HG03045 (cell line): Measurements from ENCODE around the gene MRPL10.

Experiments
- ATAC-seq: cut with Tn5 transposase; IDR thresholded peaks from one replicate; pipeline ENCODE4 v1.9.1; 2021; ENCODE audit warnings: mild to moderate bottlenecking, moderate library complexity; ENCODE audit not compliant: unreplicated experiment

Gene MRPL10

DNA sequence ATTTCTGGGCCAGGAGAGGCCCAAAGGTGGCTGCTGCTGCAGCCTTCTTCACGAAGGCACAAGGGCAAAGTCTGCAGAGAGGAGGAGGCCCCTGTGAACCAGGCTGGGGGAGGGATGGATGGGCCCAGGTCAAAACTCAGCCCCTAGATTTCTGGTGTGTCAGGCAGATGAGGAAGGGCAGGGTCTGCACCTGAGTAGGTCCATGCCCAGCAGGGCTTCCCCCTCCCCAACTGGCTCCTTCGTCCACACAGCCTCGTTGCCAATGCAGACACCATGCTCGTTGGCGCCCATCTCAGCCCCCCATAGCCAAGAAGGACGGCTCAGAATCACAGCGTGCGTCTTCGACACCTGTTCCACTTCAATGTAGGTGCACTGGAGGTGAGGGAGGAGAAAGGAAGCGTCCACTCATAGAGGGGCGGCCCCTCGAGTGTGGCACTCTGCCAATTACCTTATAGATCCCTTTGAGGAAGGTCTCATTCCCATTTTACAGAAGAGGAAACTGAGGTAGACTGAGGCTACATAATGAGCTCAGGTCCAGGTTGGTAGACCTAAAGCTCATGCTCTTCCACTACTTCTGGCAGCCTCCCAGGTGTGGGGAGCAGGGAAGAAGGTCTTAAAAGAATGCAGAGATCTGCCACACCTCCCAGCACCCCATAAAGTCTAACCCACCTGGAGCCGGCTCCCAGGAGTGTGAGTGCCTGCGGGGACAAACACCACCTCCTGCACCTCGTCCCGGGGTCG, 8.8 kb upstream of the MRPL10 start:
- no peak for ATAC-seq

DNA sequence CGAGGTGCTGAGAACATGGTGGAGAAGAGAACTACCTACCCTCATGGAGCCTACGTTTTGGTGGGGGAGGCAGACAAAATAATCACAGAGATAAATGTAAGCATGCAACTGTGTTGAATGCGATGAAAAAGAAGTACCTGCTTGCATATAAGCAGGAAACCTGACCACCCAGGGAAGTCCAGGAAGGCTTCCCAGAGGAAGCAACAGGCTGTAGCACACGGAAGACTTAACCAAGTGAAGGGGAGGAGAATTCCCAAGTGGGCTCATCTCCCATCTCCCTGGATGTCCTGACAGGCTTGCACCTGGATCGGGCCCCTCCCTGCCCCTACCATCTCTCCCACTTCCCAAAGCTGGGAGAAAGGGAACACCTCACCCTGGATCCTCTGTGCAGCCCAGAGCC, 7.7 kb upstream of the MRPL10 start:
- ATAC-seq, result no peak

DNA sequence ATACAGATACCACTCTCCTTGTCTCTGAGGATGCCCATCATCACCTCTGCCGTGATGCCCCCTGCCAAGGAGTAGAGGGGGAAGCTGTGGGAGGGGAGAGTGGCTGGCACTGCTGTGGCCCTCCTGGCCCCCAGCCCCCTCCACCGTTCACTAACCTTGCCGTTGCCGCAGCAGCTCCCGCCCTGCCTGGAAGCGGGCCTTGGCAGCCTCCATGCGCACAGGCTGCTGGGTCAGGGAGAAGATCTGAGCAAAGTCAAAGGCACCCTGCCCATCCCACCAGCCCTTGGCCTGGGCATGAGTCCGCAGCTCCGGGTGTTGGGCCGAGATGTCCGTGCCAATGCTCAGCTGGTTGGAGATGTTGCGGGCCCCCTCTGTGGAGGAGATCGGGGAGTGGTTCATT, 7.3 kb upstream of the MRPL10 start:
- no peak for ATAC-seq

DNA sequence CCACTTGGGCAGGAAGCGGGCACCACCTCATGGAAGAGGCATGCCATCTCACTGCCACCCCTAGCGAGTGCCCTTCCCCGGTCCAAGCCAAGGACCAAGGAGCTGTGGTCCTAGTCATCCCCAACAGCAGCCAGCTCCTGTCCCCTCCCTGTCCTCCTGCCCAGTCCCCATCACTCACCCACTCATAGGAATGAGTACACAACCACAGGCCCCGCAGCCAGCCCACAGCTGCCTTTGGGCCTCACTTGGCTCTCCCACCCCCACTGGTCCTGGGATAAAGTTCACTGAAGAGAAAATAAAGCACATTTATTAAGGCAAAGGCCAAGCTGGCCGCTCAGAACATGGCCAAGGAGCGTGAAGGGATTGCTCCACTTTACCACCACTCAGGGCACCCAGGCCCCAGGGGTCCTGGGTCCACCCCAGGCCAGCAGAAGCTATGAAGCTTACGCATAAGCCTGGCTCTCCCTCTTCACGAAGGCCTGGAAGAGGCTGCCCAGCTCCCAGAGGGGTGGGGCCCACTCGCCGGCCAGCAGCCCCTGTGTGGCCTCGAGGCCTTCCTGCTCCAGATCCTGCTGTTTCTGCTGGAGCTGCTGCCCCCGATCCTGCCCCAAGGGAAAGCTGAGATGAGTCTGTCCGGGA, 6.2 kb upstream of the MRPL10 start:
- ATAC-seq, result no peak

DNA sequence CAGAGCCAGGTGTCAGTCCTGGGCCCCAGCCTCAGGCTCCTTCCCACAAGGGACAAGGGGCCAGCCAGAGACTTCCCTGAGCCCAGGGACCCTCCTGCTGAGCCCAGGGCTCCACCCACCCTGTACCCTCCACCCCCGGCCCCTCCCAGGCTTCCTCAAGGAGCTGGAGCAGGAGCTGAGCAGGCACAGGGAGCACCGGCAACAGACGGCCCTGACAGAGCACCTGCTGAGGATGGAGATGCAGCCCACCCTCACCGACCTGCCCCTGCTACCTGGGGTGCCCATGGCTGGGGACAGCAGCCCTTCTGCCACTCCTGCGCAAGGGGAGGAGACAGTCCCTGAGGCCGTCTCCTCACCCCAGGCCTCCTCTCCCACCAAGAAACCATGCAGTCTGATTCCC, 5.3 kb upstream of the MRPL10 start:
- no peak for ATAC-seq

DNA sequence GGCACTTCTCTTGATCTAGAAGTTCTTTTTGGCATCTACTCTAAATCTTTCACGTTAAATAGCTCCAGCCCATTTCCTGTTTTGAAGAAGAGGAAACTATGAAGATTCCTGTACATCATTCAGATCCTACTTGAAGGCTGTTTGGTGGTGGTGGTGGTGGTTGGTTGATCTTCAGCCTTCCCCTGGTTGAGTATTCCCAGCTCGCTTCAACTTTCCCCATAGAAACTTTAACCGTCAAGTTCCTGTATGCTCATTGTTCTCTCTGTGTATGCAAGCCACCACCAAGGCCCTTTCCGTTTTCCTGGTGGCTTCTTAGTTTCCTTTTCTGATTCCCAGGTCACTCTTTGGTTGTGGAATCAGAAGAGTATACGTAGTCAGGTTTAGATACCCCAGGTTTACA, 3.4 kb upstream of the MRPL10 start:
- no peak for ATAC-seq

DNA sequence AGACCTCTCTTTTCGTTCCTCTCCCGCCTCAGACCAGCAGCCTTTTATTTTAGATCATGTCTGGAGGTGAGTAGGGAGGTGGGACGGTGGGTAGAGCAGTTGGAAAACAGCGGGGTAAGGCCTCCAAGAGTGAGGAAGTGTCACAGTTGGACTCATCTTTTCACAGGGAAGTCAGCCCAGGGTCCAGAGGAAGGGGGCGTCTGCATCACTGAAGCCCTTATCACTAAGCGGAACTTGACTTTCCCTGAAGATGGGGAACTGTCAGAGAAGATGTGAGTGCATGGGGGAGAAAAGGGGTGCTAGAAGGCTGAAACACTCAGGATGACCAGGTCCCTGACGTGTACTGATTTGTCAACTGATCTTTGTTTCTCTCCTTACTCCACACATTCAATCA, 590 bp upstream of the MRPL10 start:
- no peak for ATAC-seq

DNA sequence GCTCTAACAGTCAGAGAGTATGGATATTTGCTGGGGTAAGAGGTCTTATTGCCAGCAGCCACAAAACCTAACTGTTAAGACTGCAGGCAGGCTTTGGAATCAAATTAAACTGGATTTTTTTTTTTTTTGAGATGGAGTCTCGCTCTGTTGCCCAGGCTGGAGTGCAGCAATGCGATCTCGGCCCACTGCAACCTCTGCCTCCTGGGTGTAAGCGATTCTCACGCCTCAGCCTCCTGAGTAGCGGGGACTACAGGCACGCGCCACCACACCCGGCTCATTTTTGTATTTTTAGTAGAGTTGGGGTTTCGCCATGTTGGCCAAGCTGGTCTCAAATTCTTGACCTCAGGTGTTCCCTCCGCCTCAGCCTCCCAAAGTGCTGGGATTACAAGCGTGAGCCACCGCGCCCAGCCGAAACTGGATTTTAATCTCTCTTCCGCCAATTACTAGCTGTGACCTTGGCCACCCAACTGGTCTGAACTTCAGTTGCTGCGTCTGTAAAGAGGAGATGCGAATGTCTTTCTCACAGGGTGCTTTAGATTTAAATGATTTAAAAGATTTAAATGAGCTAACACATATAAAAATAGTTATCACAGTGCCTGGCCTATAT, 842 bp downstream of the MRPL10 start:
- no peak for ATAC-seq

DNA sequence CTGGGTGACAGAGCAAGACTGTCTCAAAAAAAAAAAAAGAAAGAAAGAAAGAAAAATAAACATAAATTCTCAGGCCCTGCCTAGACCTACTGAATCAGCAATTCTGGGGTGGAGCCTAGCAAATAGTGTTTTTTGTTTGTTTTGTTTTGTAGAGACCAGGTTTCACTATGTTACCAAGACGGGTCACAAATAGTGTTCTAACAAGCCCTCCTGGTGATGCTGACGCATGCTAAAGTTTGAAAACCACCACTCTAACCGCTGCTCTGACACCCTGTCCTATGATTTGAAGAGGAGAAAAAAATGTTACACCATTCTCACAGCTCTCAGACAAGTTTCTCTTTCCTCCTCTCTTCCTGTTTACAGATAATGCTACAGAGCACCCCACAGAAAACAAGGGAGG, 1.5 kb downstream of the MRPL10 start:
- ATAC-seq, result no peak

DNA sequence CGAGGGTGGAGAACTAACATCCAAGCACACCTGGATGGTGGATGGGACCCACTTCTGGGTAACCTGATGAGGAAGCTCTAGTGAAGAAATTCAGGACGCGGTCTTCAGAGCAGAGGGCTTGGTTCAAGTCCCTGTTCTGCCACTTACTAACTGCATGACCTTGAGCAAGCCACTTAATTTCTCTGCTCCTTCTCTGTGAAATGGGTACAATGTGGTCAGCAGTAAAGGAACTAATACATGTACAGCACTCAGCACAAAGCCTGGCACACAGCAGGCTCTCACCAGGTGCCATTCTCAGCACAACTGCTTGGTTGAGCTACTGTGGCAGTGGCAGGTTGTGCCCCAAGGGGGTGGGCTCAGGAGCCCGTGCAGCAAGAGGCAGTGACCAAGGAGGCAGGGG, 7.8 kb downstream of the MRPL10 start:
- ATAC-seq, result no peak

DNA sequence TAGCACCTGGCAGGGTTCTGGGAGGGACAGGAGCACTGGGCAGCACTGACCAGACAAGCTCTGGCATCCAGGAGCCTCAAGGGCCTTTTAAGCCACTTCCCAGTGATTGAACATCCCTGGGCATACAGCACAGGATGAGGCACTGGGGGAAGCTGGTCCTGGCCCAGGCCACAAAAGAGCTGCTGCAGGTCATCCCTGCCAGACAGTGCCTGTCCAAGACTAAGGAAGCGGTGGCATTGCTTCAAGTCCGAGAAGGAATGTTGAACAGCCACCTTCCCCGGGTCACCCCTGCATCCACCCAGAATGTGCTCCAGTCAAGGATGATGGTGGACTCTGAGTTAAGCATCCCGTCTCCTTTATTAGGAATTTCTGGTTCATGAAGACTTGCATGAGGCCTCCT, 8.6 kb downstream of the MRPL10 start:
- ATAC-seq, result no peak

DNA sequence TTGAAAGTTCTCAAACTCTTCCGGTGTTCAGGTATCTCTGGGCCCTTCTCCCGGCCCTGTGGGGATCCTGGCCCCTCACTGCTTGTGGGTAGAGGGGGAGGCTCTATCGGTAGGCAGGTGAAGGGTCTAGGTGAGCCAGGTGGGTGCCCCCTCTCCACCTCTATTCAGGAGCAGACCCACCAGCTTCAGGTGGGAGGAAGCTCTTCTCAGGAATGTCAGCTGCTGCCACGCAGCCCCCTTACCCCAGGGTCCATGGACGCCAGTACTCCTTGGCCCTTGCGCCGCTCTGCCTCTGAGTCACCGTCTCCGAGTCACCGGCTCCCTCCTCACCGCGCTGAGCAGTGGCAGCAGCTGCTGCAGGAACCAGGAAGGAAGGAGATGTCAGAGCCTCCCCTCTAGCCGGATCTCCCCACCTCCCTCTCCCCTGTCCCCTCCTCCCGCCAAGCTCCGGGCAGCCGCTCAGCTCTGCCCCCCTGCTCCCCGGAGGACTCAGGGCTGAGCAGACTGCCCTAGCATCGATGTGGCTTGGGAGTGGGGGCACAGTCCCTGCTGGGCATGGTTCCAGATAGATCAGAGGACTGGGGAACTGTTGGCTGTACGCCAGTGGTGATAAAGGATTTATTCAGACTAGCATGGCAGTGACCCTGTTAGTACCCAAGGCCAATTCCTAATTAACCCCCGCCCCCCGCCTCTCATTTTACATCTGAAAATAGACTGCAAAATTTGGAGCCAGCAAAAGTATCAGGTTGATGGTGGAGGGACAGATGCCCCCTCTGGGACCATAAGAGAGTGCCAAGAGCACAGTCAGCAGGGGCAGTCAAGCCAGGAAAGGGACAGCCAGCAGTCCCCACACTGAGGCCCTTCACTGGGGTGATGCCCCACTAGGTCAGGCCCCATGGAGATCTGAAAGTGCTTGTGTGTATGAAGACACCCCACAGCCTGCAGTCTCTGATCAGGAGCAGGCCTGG, 9.6 kb downstream of the MRPL10 start, which contains the start of gene OSBPL7:
Gene OSBPL7 (minus strand): TSS at position 371 of the 968 bp plus-strand sequence. CDS start 1,516 bp downstream, outside the sequence.
- peak; percentile 78 for ATAC-seq

DNA sequence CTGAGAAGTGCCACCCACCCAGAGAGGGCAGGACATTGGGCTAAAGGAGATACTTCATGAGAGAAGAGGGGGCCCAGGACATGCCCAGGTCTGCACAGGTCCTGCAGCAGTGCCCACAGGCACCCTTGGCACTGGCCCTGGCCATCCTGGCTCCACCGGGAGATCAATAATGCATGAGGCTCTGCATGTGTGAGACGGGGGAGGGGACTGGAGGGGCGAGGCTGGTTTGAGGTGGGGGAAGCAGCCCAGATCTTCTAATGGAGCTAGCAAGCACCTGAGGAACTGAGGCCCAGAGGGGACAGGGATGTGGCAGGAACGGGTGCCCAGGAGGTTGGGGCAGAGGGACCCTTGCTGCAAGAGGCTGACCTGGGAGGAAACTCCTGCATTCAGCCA, 10.3 kb downstream of the MRPL10 start:
- ATAC-seq, result no peak

DNA sequence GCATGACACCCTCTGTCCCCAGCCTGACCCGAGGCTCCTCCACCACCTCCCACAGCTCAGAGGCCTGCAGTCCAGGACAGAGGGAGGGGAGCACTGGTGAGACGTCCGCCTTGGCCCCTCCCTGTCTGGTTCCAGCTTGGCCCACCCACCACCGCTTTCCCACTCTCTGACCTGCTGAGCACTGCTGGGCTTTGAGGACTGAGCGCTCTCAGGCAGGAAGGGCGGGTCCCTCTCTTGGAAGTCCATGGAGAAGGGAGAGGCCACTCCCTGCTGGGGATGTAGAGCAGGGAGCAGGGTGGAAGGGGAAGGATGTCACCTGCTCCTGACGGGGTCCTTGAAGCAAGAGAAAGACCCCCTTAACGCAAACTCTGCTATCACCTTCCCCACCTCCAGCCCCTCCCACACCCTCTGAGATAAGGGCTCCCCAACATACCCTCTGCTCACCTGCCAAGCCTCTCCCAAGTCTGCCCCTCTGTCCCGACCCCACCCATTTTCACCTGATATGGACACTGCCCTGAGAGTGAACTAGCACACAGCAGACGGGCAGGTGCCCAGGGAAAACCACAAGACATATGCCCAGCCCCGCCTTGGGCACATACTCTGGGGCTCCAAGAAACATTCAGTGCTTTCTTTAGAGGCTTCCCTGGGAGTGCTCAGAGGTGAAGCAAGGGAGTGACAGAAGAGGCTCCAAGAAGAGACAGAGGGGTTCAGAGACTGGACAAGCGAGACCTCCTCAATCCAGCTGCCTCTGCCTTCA, 11.1 kb downstream of the MRPL10 start:
- no peak for ATAC-seq

DNA sequence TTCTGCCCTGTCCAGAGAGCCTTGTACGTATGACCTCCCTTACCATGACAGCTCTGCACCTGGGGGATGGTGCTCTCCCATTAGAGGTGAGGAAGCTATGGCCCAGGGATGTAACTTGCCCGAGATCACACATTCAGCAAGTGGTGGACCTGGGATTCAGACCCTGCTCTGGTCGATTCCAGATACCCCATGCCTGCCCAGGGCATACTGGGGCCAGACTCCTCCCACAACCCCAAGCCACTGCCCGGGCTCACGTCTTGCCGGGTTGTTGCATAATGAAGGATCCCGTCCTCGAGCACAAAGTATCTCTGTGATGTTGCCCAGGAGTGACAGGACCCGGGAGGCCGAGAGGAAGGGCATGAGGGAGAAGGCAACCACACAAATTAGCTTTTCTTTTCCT, 11.9 kb downstream of the MRPL10 start:
- no peak for ATAC-seq

DNA sequence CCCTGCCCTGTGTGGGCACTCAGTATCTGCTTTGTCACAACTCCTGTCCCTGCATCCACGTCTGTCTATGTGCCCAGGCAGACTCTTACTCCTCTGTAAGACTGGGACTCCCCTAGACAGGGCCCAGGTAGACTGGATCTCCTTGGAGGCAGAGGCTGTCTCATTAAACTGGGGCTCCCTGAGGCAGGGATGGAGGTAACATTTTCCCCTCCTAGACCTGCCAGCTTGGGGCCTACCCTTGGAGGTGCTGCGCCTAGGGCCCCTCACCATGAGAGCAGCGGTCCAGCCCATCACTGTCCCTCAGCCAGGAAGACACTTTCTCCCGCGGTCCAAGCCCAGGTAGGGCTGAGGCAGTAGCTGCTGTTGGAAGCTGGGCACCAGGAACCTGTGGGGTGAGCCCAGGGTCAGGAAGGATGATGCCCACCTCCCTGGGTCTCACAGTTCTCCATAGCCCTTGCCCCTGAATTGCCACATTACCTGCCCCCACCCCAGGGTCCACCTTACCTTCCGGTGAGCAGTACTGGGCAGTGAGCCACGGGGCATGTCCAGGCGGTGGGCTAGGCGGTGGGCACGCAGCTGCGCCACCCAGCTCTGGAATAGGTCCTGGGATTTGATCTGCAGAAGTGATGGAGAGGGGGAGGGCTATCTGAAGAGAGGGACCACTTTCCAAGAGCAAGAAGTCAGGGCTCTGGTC, 13.2 kb downstream of the MRPL10 start:
- no peak for ATAC-seq

DNA sequence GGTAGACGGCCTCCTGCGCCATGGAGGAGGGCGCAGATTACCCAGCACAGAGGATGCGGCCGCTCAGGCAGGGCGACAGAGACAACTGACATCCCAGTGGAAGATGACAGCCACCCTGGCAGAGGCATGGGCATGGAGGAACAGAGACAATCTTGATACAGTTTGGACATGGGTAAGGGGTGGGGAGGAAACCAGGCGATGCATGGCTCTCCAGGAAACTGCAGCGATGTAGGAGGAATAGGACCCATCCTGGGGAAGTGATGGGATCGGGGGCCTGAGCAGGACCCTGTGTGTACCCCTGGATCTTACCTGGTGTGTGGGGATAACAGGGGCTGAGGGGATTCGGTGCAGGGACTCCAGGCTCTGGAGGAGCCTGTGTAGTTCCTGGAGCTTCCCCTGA, 14.4 kb downstream of the MRPL10 start:
- ATAC-seq, result no peak

DNA sequence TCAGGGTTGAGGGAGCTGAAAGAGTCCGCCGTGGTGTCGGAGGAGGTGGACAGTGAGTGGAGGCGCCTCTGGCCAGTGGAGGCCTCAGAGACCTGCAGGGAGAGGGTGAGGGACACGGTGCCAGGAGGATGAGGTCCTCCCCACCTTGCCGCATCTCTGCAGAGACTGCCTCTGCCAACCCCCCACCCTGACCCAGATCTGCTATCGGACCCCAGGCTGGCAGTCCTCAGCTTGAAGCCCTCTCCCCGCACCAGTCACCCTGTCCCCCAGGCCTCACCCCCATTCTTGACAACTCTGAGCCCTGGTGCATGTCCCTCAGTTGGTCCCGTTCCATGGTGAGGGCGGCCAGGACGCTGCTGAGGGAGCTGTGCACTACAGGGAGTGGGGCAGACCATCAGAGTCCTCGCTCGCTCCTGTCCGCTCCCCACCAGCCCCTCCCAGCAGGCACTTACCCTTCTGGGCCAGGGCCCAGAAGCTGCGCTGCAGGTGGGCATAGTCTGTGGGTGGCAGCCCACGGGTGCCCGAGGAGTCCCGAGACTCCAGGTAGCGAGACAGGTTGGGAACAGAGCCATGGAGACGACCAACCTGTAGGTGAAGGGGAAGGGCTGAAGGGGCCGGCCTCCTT, 15.1 kb downstream of the MRPL10 start:
- ATAC-seq, result no peak
